Stimulated activated CD8-positive, alpha-beta memory T cell treated with anti-CD3 and anti-CD28 coated beads, Interleukin-15, amount 100 ng/mL, for 48 hours (primary cell): Measurements from ENCODE around the gene TYRO3.

Source experiments
- DNase-seq, 2 donors: peaks; one replicate each; pipeline ENCODE4 v3.0.0-alpha.2; 2020; ENCODE audit warnings: low read depth in 2 of 2

TYRO3 gene

GRCh38 chr15:41558400-41559238 lies at the start of gene TYRO3:
Gene TYRO3 (plus strand): TSS chr15:41559212. CDS start chr15:41559258, 46 bp downstream.
- DNase-seq: peak; percentile 48 to 59

GRCh38 chr15:41510728-41511127 lies 48.3 kb upstream of the TYRO3 start:
- no peak for DNase-seq

GRCh38 chr15:41511331-41511898 lies 47.6 kb upstream of the TYRO3 start:
- DNase-seq: no peak

- no peak for DNase-seq
These were observed 47.1 kb upstream of the TYRO3 start for GRCh38 chr15:41511899-41512369.

- DNase-seq: no peak
These were observed 46.5 kb upstream of the TYRO3 start for GRCh38 chr15:41512512-41512939.

GRCh38 chr15:41512940-41513505 lies 46.0 kb upstream of the TYRO3 start:
- DNase-seq: no peak

GRCh38 chr15:41513506-41514227 lies 45.3 kb upstream of the TYRO3 start, which contains the start of gene LTK:
Gene LTK (minus strand): TSS chr15:41513827. CDS start chr15:41513709, 118 bp downstream.
- no peak for DNase-seq

- DNase-seq: no peak
These were observed 41.0 kb upstream of the TYRO3 start for GRCh38 chr15:41517895-41518449.

- DNase-seq: no peak
These were observed 38.4 kb upstream of the TYRO3 start for GRCh38 chr15:41520636-41521035.

GRCh38 chr15:41521614-41522013 lies 37.4 kb upstream of the TYRO3 start:
- DNase-seq: no peak

- DNase-seq: no peak
These were observed 35.9 kb upstream of the TYRO3 start for GRCh38 chr15:41523097-41523496.

GRCh38 chr15:41530363-41530956 lies 28.6 kb upstream of the TYRO3 start:
- DNase-seq: no peak

- no peak for DNase-seq
These were observed 23.5 kb upstream of the TYRO3 start for GRCh38 chr15:41535544-41535943.

GRCh38 chr15:41536866-41537265 lies 22.1 kb upstream of the TYRO3 start:
- no peak for DNase-seq

GRCh38 chr15:41543521-41543870 lies 15.5 kb upstream of the TYRO3 start:
- DNase-seq: no peak

GRCh38 chr15:41544650-41545015 lies 14.4 kb upstream of the TYRO3 start:
- DNase-seq: no peak

- DNase-seq: no peak
These were observed 13.8 kb upstream of the TYRO3 start for GRCh38 chr15:41545218-41545617.

GRCh38 chr15:41546851-41547786 lies 11.9 kb upstream of the TYRO3 start:
- no peak for DNase-seq

GRCh38 chr15:41550066-41550775 lies 8.8 kb upstream of the TYRO3 start:
- DNase-seq: no peak

GRCh38 chr15:41553731-41554130 lies 5.3 kb upstream of the TYRO3 start:
- no peak for DNase-seq
